HepG2 (cell line): Measurements from ENCODE around the gene CENPB. TPM values are rescaled to one million over a fixed set of nuclear protein-coding genes. Genes with fewer than 3 reads are reported as not detected.

Experiments used
- ARHGAP35 ChIP-seq: sonication (generic); formaldehyde crosslinking; IDR thresholded peaks from 2 replicates; pipeline ENCODE4 v1.9.0; 2022; ENCODE audit warnings: mild to moderate bottlenecking, inconsistent platforms, moderate library complexity, missing genetic modification reagents, borderline replicate concordance
- ARNT ChIP-seq: fragments of 450-650 bp; IDR thresholded peaks from 2 replicates; pipeline ENCODE4 v1.6.1; 2017
- E2F5 ChIP-seq: sonication (generic); formaldehyde crosslinking; conservative IDR thresholded peaks from 2 replicates; pipeline ENCODE4 v1.4.0; 2020; ENCODE audit warnings: missing genetic modification reagents
- ELK4 ChIP-seq: sonication (generic); formaldehyde crosslinking; IDR thresholded peaks from 2 replicates; pipeline ENCODE4 v1.9.0; 2021; ENCODE audit warnings: missing genetic modification reagents, borderline replicate concordance
- GATAD2A ChIP-seq: IDR thresholded peaks from 2 replicates; pipeline ENCODE4 v1.6.1; 2016
- HCFC1 ChIP-seq: fragments of 150-350 bp; IDR thresholded peaks from 2 replicates; pipeline ENCODE4 v1.6.1; 2014; ENCODE audit warnings: low read depth, low read length
- HDAC1 ChIP-seq: sonication (generic); formaldehyde crosslinking; IDR thresholded peaks from 2 replicates; pipeline ENCODE4 v1.5.1; 2020; ENCODE audit warnings: mild to moderate bottlenecking, missing genetic modification reagents
- HINFP ChIP-seq: sonication (generic); formaldehyde crosslinking; IDR thresholded peaks from 2 replicates; pipeline ENCODE4 v1.4.0; 2020; ENCODE audit warnings: low read depth, mild to moderate bottlenecking, missing genetic modification reagents
- IRF9 ChIP-seq: sonication (generic); formaldehyde crosslinking; IDR thresholded peaks from 2 replicates; pipeline ENCODE4 v1.8.0; 2022; ENCODE audit warnings: missing genetic modification reagents, mild to moderate bottlenecking, borderline replicate concordance
- MEIS2 ChIP-seq: sonication (generic); formaldehyde crosslinking; IDR thresholded peaks from 2 replicates; pipeline ENCODE4 v1.9.0; 2021; ENCODE audit warnings: mild to moderate bottlenecking, missing genetic modification reagents
- MTF1 ChIP-seq: sonication (generic); formaldehyde crosslinking; IDR thresholded peaks from 2 replicates; pipeline ENCODE4 v1.5.0; 2020; ENCODE audit warnings: missing genetic modification reagents
- PRDM4 ChIP-seq: sonication (generic); formaldehyde crosslinking; IDR thresholded peaks from 2 replicates; pipeline ENCODE4 v1.9.0; 2021; ENCODE audit warnings: missing genetic modification reagents, borderline replicate concordance
- SNAI1 ChIP-seq: sonication (generic); formaldehyde crosslinking; IDR thresholded peaks from 2 replicates; pipeline ENCODE4 v1.5.0; 2020; ENCODE audit warnings: mild to moderate bottlenecking, missing genetic modification reagents, borderline replicate concordance
- TBX3 ChIP-seq: fragments of 450-650 bp; IDR thresholded peaks from 2 replicates; pipeline ENCODE4 v1.6.1; 2017; ENCODE audit warnings: antibody characterized with exemption, mild to moderate bottlenecking, inconsistent platforms, borderline replicate concordance
- THAP7 ChIP-seq: sonication (generic); formaldehyde crosslinking; IDR thresholded peaks from 2 replicates; pipeline ENCODE4 v1.8.1; 2023; ENCODE audit warnings: mild to moderate bottlenecking, missing genetic modification reagents
- XBP1 ChIP-seq: sonication (generic); formaldehyde crosslinking; IDR thresholded peaks from 2 replicates; pipeline ENCODE4 v1.5.0; 2020; ENCODE audit warnings: missing genetic modification reagents
- ZFAT ChIP-seq: sonication (generic); formaldehyde crosslinking; conservative IDR thresholded peaks from 2 replicates; pipeline ENCODE4 v1.8.1; 2023; ENCODE audit warnings: missing genetic modification reagents, inconsistent platforms
- ZNF235 ChIP-seq: sonication (generic); formaldehyde crosslinking; IDR thresholded peaks from 2 replicates; pipeline ENCODE4 v1.8.1; 2023; ENCODE audit warnings: mild to moderate bottlenecking, missing genetic modification reagents, borderline replicate concordance
- ZNF337 ChIP-seq: sonication (generic); formaldehyde crosslinking; IDR thresholded peaks from 2 replicates; pipeline ENCODE4 v1.5.1; 2020; ENCODE audit warnings: missing genetic modification reagents, low read depth, mild to moderate bottlenecking, borderline replicate concordance
- ZNF354B ChIP-seq: sonication (generic); formaldehyde crosslinking; IDR thresholded peaks from 2 replicates; pipeline ENCODE4 v1.8.0; 2022; ENCODE audit warnings: mild to moderate bottlenecking, missing genetic modification reagents
- ZNF44 ChIP-seq: sonication (generic); formaldehyde crosslinking; IDR thresholded peaks from 2 replicates; pipeline ENCODE4 v1.5.1; 2020; ENCODE audit warnings: mild to moderate bottlenecking, missing genetic modification reagents
- ZNF543 ChIP-seq: sonication (generic); formaldehyde crosslinking; IDR thresholded peaks from 2 replicates; pipeline ENCODE4 v1.4.0; 2020; ENCODE audit warnings: mild to moderate bottlenecking, missing genetic modification reagents
- polyA plus RNA-seq, 8 experiments: library from polyadenylated mRNA; depleted of rRNA in 3 of 8; stranded (reverse) in 7 of 8; unstranded in 1 of 8; fragments of >200 nt; fragmentation: Illumina TruSeq in 4 of 8; extraction: Trizol in 4 of 8; gene quantifications; 2 replicates each; pipeline versions ENCODE4 v1.2.1 to v1.2.3, GENCODE V29; 2011 to 2016; ENCODE audit warnings: low read depth in 4 of 8, missing spikeins in 1 of 8, mixed read lengths in 1 of 8; ENCODE audit not compliant: insufficient read depth in 1 of 8
- total RNA-seq, 5 experiments: library from RNA; depleted of rRNA; stranded (reverse); fragments of >200 nt; fragmentation: Illumina TruSeq; extraction: Trizol; gene quantifications; 2 replicates each; pipeline ENCODE4 v1.2.3, GENCODE V29; 2016; ENCODE audit warnings: low read depth in 1 of 5

Gene CENPB
- total and polyA plus RNA-seq, 2 of the 13 experiments (the other 11 are each of a cell fraction or from before 2014, with no cell fraction given) = 10.4 to 54.5 TPM

- no peak for TF ChIP-seq THAP7 (CRISPR knock-in tag)
- TF ChIP-seq ZFAT (CRISPR knock-in tag) = no peak
- TF ChIP-seq ZNF44 = no peak
- TF ChIP-seq ELK4 (CRISPR knock-in tag) = no peak
- no peak for TF ChIP-seq HCFC1
- peak; percentile 49; the same call in 1 of the 2 replicates for TF ChIP-seq MEIS2 (CRISPR knock-in tag)
- TF ChIP-seq ARHGAP35 (CRISPR knock-in tag) = no peak
- peak; percentile 48; the same call in 1 of the 2 replicates for TF ChIP-seq GATAD2A (CRISPR knock-in tag)
- no peak for TF ChIP-seq ZNF354B (CRISPR knock-in tag)
- TF ChIP-seq TBX3 = no peak
- no peak for TF ChIP-seq ZNF543 (CRISPR knock-in tag)
- TF ChIP-seq HINFP (CRISPR knock-in tag) = no peak
- TF ChIP-seq ZNF235 (CRISPR knock-in tag) = no peak
- TF ChIP-seq E2F5 (CRISPR knock-in tag) = no peak
- TF ChIP-seq ZNF337 (CRISPR knock-in tag) = no peak
- TF ChIP-seq SNAI1 = no peak
- TF ChIP-seq MTF1 (CRISPR knock-in tag) = no peak
- no peak for TF ChIP-seq PRDM4 (CRISPR knock-in tag)
- no peak for TF ChIP-seq ARNT
- TF ChIP-seq XBP1 (CRISPR knock-in tag) = no peak
- TF ChIP-seq IRF9 (CRISPR knock-in tag) = peak; percentile 62; the same call in 1 of the 2 replicates
- TF ChIP-seq HDAC1 = no peak; the same call in 1 of the 2 replicates
Measured at GRCh38 chr20:3797592-3798372, 11.2 kb upstream of the CENPB start (continued).
